ENCODE results near the gene FARSA. TPM values are rescaled to one million over a fixed set of nuclear protein-coding genes. Genes with fewer than 3 reads are reported as not detected.

The FARSA gene
- total and polyA plus RNA-seq, 10 of the 15 experiments (the other 5 are each of a cell fraction or from before 2014, with no cell fraction given): 20.3 to 212 (median 76.4) TPM

DNA sequence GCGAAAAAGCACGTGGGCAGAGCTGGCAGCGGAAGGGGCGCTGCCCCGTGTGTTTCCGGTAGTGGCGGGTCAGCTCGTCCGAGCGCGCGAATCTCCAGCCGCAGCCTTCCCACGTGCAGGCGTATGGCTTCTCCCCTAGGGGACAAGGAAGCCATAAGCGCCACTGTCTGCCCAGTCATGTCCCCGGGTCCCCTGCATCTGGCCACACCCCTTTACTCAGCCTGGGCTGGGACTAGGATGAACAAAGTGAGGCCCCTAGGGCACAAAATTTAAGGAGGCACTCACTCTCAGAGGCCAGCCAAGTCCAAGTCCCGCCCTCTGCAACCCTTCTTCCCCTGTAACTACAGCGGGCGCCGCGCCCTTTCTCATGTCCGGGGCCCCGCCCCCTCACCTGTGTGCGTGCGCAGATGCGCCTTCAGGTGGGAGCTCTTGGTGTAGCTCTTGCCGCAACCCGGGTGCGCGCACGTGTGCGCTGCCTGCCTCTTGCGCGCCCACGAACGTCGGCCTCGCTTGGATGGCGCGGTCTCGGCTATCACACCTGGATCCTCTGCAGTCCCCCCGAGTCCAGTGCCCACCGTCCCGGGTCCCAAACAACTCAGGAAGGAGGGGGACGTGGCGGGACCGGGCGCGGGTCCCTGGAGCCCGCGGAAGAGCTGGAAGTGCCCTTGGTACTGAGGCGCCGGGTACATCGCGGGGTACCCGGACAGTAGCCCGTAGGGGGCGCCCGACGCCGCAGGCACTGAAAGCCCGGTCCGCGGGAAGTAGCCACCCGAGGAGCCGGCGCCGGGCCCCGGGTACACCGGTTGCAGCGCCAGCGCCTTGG is 48.4 kb downstream of the FARSA start (continued):
- peak; percentile 62 for TF ChIP-seq RAD21 (IDR thresholded peaks at IDR 0.05; ENCODE audit: insufficient read depth, low read depth, low read length)
- TF ChIP-seq MXI1 (IDR thresholded peaks at IDR 0.05; ENCODE audit: low read depth, low read length): peak; percentile 8; the same call in 1 of the 2 replicates
- TF ChIP-seq POLR2A (IDR thresholded peaks at IDR 0.05; ENCODE audit: low read depth, low read length): peak; percentile 59
- no peak for TF ChIP-seq MTA3 (IDR thresholded peaks at IDR 0.05; ENCODE audit: borderline replicate concordance, low read length)
- no peak for TF ChIP-seq CBFB (IDR thresholded peaks at IDR 0.05; ENCODE audit: low read depth)
- TF ChIP-seq, protein P1, sequence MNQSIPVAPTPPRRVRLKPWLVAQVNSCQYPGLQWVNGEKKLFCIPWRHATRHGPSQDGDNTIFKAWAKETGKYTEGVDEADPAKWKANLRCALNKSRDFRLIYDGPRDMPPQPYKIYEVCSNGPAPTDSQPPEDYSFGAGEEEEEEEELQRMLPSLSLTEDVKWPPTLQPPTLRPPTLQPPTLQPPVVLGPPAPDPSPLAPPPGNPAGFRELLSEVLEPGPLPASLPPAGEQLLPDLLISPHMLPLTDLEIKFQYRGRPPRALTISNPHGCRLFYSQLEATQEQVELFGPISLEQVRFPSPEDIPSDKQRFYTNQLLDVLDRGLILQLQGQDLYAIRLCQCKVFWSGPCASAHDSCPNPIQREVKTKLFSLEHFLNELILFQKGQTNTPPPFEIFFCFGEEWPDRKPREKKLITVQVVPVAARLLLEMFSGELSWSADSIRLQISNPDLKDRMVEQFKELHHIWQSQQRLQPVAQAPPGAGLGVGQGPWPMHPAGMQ (IDR thresholded peaks at IDR 0.05; ENCODE audit: borderline replicate concordance): no peak
- TF ChIP-seq STAT1 (conservative IDR thresholded peaks at IDR 0.05): 0 out of 2 replicates have a peak, but pooled peaks have one; percentile 46
- peak; percentile 44; the same call in 1 of the 2 replicates for TF ChIP-seq YY1 (IDR thresholded peaks at IDR 0.05; ENCODE audit: low read depth, low read length)
- TF ChIP-seq TAF1 (IDR thresholded peaks at IDR 0.05; ENCODE audit: borderline replicate concordance, low read depth, low read length): no peak
- TF ChIP-seq, protein P2, sequence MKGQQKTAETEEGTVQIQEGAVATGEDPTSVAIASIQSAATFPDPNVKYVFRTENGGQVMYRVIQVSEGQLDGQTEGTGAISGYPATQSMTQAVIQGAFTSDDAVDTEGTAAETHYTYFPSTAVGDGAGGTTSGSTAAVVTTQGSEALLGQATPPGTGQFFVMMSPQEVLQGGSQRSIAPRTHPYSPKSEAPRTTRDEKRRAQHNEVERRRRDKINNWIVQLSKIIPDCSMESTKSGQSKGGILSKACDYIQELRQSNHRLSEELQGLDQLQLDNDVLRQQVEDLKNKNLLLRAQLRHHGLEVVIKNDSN (IDR thresholded peaks at IDR 0.05; ENCODE audit: borderline replicate concordance, extremely low read length, insufficient read depth, low read depth, low read length): peak; percentile 28
- TF ChIP-seq HDAC6 (IDR thresholded peaks at IDR 0.05; ENCODE audit: unreplicated experiment): peak; percentile 94
- TF ChIP-seq, protein P3, sequence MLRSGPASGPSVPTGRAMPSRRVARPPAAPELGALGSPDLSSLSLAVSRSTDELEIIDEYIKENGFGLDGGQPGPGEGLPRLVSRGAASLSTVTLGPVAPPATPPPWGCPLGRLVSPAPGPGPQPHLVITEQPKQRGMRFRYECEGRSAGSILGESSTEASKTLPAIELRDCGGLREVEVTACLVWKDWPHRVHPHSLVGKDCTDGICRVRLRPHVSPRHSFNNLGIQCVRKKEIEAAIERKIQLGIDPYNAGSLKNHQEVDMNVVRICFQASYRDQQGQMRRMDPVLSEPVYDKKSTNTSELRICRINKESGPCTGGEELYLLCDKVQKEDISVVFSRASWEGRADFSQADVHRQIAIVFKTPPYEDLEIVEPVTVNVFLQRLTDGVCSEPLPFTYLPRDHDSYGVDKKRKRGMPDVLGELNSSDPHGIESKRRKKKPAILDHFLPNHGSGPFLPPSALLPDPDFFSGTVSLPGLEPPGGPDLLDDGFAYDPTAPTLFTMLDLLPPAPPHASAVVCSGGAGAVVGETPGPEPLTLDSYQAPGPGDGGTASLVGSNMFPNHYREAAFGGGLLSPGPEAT (IDR thresholded peaks at IDR 0.05; ENCODE audit: low read depth): 0 out of 2 replicates have a peak, but pooled peaks have one; percentile 17
- TF ChIP-seq RB1 (IDR thresholded peaks at IDR 0.05; ENCODE audit: borderline replicate concordance): peak; percentile 47; the same call in 1 of the 2 replicates
- TF ChIP-seq HCFC1 (IDR thresholded peaks at IDR 0.05; ENCODE audit: low read length): no peak
- peak; percentile 73 for TF ChIP-seq SMARCA5 (IDR thresholded peaks at IDR 0.05)

Measured in GM12878 (cell line).